ENCODE measurements around the gene NR6A1.

The NR6A1 gene

DNA sequence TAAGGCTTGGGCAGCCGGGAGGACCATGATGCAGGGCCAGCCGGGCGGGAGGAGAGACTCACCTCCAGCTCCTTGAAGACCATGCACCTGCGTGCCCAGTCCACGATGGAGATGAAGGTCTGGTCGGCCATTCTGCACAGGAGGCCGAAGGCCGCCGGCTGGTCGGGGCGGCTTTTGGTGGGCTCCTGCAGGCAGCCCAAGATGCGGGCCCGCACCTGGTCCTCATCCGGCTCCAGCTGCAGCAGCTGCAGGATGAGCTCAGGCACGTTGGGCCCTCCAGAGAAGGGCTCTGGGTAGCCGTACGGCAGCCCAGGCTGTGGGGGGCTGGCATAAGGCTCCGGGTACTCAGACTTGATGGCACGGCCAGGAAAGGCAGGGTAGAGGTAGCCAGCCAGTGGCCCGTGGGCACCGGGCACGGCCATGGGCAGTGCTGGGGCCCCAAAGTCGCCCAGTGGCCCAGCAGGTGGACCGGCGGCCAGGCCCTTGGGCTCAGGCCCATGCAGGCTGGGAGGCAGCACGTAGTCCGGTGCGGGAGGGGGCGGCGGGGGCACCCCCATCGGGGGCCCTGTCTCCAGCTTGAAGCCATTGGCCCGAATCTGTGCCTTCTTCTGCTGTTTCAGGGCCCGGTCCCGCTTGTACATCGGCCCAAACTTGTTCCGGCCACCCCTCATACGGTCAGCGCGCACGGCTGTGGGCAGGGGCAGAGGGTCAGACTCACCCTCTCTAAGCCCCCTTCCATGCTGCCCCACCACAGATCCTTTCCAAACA lies 270.9 kb downstream of the NR6A1 start:
- Histone ChIP-seq H2AFZ (ENCODE audit: low read depth, low read length) (no peak overlapping the region), H3K4me3 (ENCODE audit: low read length) (no peak overlapping the region), H3K9me3 (ENCODE audit: low read length) (no peaks in the 10 kb centered on the region), H3K4me1 (ENCODE audit: insufficient read depth, low read length) (peaks cover 3% of the 10 kb centered on the region), H3K36me3 (ENCODE audit: insufficient read depth, low read length) (no peaks in the 10 kb centered on the region), H3K27me3 (ENCODE audit: insufficient read depth, low read length) (peaks cover 91% of the 10 kb centered on the region)

GRCh38 chr9:124499216-124499615 lies 271.9 kb downstream of the NR6A1 start:
- H3K4me1 ChIP-seq (ENCODE audit: insufficient read depth, low read length) = peaks cover 3% of the 10 kb centered on the region
- no peaks in the 10 kb centered on the region for H3K9me3 ChIP-seq (ENCODE audit: low read length)
- H3K27me3 ChIP-seq (ENCODE audit: insufficient read depth, low read length) = peaks cover 95% of the 10 kb centered on the region
- H3K36me3 ChIP-seq (ENCODE audit: insufficient read depth, low read length) = no peaks in the 10 kb centered on the region
- no peak overlapping the region for H2AFZ ChIP-seq (ENCODE audit: low read depth, low read length)
- H3K4me3 ChIP-seq (ENCODE audit: low read length) = no peak overlapping the region

- no peaks in the 10 kb centered on the region for H3K36me3 ChIP-seq (ENCODE audit: insufficient read depth, low read length)
- peaks cover 95% of the 10 kb centered on the region for H3K27me3 ChIP-seq (ENCODE audit: insufficient read depth, low read length)
- H3K4me1 ChIP-seq (ENCODE audit: insufficient read depth, low read length) = peaks cover 3% of the 10 kb centered on the region
- no peak overlapping the region for H3K4me3 ChIP-seq (ENCODE audit: low read length)
- no peaks in the 10 kb centered on the region for H3K9me3 ChIP-seq (ENCODE audit: low read length)
- H2AFZ ChIP-seq (ENCODE audit: low read depth, low read length) = no peak overlapping the region
These were observed 272.5 kb downstream of the NR6A1 start for GRCh38 chr9:124498499-124499146.

DNA sequence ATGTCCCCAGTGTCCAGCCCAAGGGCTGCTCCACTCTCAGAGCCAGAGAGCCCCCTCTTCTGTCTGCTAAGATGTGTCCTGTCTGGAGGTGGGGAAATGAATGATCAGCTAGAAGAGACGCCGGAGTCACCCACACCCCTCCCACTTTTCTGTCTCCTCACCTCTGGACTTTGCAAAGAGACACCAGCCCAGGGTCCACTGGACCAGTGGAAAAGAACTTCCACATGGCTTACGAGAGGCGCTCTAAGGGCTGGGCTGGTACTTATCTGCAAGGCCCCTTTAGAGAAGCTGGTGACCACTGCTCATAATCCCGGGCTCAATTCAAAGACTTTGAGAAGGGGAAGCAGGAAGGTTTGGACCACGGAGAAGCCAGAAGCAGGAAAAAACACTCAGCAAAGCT lies 273.1 kb downstream of the NR6A1 start:
- Histone ChIP-seq H3K9me3 (ENCODE audit: low read length) (no peaks in the 10 kb centered on the region), H2AFZ (ENCODE audit: low read depth, low read length) (no peak overlapping the region), H3K27me3 (ENCODE audit: insufficient read depth, low read length) (peaks cover 95% of the 10 kb centered on the region), H3K4me3 (ENCODE audit: low read length) (no peak overlapping the region), H3K4me1 (ENCODE audit: insufficient read depth, low read length) (peaks cover 3% of the 10 kb centered on the region), H3K36me3 (ENCODE audit: insufficient read depth, low read length) (no peaks in the 10 kb centered on the region)

DNA sequence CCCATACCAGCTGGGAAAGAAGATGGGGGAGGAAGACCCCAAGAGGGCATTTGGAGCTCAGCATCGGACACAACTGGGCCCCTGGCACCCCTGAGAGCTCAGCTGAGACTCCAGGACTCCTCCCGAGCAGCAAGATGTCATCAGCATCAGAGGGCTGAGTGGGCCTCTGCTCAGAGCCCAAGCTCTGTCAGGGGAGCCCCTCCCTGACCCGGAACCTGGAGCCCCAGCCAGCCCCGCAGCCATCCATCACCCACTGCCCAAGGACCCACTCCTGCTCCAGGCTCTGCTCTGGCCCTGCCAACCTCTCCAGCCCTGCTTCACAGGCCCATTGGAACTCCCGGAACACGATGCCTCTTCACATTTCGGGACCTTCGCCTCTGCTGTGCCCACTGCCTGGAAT lies 273.7 kb downstream of the NR6A1 start:
- no peak overlapping the region for H3K4me3 ChIP-seq (ENCODE audit: low read length)
- H3K9me3 ChIP-seq (ENCODE audit: low read length) = no peaks in the 10 kb centered on the region
- no peaks in the 10 kb centered on the region for H3K36me3 ChIP-seq (ENCODE audit: insufficient read depth, low read length)
- peaks cover 3% of the 10 kb centered on the region for H3K4me1 ChIP-seq (ENCODE audit: insufficient read depth, low read length)
- H2AFZ ChIP-seq (ENCODE audit: low read depth, low read length) = no peak overlapping the region
- peaks cover 90% of the 10 kb centered on the region for H3K27me3 ChIP-seq (ENCODE audit: insufficient read depth, low read length)

DNA sequence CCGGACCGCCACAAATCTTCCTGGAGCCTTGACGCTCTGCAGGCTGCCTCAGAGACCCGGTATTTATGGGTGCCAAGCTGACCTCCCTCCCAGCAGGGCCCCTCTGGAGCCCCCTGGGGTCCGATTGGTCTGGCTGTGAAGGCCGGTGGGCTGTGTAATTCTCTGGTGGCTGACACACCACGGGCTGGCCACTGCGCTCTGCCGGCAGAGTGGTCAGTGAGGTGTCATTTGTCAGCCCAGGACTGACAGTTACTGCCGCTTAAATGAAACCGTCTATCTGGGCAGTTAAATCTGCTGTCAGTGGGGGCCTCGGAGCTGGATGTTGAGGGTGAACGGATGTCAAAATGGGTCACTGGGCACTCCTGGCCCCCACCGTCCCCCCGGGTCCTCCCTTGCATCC lies 274.6 kb downstream of the NR6A1 start:
- Histone ChIP-seq H3K27me3 (ENCODE audit: insufficient read depth, low read length) (peaks cover 86% of the 10 kb centered on the region), H3K4me1 (ENCODE audit: insufficient read depth, low read length) (peaks cover 3% of the 10 kb centered on the region), H3K9me3 (ENCODE audit: low read length) (no peaks in the 10 kb centered on the region), H3K36me3 (ENCODE audit: insufficient read depth, low read length) (no peaks in the 10 kb centered on the region), H3K4me3 (ENCODE audit: low read length) (no peak overlapping the region), H2AFZ (ENCODE audit: low read depth, low read length) (no peak overlapping the region)

- Histone ChIP-seq H2AFZ (ENCODE audit: low read depth, low read length) (no peak overlapping the region), H3K36me3 (ENCODE audit: insufficient read depth, low read length) (no peaks in the 10 kb centered on the region), H3K27me3 (ENCODE audit: insufficient read depth, low read length) (peaks cover 86% of the 10 kb centered on the region), H3K9me3 (ENCODE audit: low read length) (no peaks in the 10 kb centered on the region), H3K4me3 (ENCODE audit: low read length) (no peak overlapping the region), H3K4me1 (ENCODE audit: insufficient read depth, low read length) (peaks cover 3% of the 10 kb centered on the region)
These were observed 275.0 kb downstream of the NR6A1 start for GRCh38 chr9:124496075-124496449.

DNA sequence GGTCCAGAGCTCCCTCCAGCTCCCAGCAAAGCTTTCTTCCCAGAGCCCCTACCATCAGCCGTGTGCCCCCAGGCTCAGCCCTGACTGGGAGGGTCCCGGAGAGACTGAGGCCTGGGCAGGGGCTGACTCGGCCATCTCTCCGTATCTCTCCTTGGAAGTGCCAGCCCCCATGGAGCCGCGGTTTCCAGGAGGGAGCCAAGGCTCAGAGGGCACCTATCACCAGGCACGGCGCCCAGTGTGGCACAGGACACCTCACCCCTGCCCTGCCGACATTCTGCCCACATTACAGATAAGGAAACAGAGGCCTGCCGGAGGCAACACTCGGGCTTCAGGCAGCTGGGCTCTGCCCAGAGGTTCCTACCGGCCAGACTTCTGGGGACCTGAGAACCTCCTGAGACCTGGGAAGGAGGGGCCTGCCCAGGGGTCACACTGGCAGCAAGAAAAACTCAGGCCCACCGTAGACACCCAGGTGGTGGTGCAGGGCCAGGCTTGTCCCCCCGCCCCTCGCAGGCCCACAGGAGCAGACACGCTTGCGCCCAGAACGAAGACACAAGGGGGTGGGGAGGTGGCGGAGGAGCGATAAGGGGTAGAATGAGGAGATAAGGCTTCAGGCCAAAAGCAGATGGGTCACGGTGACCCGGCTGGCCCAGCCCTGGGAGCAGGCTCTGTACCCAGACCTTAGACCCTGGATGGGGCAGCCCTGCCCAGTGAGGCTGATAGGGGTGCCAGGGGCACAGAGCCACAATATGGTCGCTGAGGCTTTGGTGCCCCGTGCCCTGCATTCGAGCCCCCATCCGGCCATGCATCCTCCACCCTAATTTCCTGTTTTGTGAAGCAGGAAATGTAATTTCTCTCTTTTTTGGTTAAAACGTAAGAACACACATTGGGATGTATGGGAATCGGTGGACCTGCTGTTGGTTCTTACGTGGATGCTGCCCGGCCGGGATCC lies 275.7 kb downstream of the NR6A1 start:
- peaks cover 81% of the 10 kb centered on the region for H3K27me3 ChIP-seq (ENCODE audit: insufficient read depth, low read length)

GRCh38 chr9:124493794-124494479 lies 277.2 kb downstream of the NR6A1 start:
- H3K9me3 ChIP-seq (ENCODE audit: low read length) = no peaks in the 10 kb centered on the region
- H3K4me3 ChIP-seq (ENCODE audit: low read length) = no peak overlapping the region
- H3K4me1 ChIP-seq (ENCODE audit: insufficient read depth, low read length) = peaks cover 13% of the 10 kb centered on the region
- peaks cover 82% of the 10 kb centered on the region for H3K27me3 ChIP-seq (ENCODE audit: insufficient read depth, low read length)
- no peak overlapping the region for H2AFZ ChIP-seq (ENCODE audit: low read depth, low read length)
- no peaks in the 10 kb centered on the region for H3K36me3 ChIP-seq (ENCODE audit: insufficient read depth, low read length)

More for the DNA sequence above, 275.7 kb downstream of the NR6A1 start:
- H3K4me1 ChIP-seq (ENCODE audit: insufficient read depth, low read length) = peaks cover 3% of the 10 kb centered on the region
- no peaks in the 10 kb centered on the region for H3K9me3 ChIP-seq (ENCODE audit: low read length)
- no peak overlapping the region for H2AFZ ChIP-seq (ENCODE audit: low read depth, low read length)
- no peaks in the 10 kb centered on the region for H3K36me3 ChIP-seq (ENCODE audit: insufficient read depth, low read length)
- H3K4me3 ChIP-seq (ENCODE audit: low read length) = no peak overlapping the region

DNA sequence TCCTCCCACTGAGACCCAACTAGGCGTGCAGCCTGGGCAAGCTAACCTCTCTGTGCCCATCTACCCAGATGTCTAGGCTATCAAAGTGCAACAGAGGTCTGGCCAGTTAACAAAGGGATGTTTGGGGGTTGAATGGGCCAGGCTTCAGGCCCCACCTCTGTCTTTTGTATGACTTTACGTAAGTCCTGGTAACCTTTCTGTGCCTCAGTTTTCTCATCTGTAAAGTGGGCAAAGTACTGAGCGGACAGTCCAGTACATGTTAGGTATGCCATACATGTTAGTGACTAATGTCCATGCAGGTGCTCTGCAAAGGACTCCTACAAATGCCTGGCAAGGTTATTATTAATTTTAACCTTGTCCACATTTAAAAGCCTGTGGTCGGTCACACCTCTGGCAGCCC lies 277.9 kb downstream of the NR6A1 start:
- Histone ChIP-seq H3K27me3 (ENCODE audit: insufficient read depth, low read length) (peaks cover 79% of the 10 kb centered on the region), H3K9me3 (ENCODE audit: low read length) (no peaks in the 10 kb centered on the region), H3K4me1 (ENCODE audit: insufficient read depth, low read length) (peaks cover 13% of the 10 kb centered on the region)

DNA sequence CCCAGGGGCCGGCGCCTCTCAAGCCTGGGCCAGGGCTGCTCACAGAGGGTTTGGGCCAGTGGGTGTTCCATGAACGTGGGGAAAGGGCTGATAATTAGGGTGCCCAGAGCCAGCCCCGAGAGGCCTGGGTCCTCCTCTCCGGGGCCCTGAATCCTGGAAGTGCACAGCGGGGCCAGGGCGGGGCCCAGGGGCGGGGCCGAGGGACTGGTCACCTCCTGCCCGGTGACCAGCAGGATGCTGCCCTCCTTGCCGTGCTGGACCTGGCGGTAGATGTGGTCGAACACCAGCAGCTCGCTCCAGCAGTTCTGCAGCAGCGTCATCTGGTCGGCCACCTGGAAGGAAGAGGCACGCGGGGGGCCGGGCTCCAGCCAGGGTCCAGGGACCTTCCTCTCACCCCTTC lies 278.3 kb downstream of the NR6A1 start:
- Histone ChIP-seq H3K9me3 (ENCODE audit: low read length) (no peaks in the 10 kb centered on the region), H2AFZ (ENCODE audit: low read depth, low read length) (no peak overlapping the region), H3K4me1 (ENCODE audit: insufficient read depth, low read length) (peaks cover 14% of the 10 kb centered on the region), H3K4me3 (ENCODE audit: low read length) (no peak overlapping the region), H3K36me3 (ENCODE audit: insufficient read depth, low read length) (no peaks in the 10 kb centered on the region), H3K27me3 (ENCODE audit: insufficient read depth, low read length) (peaks cover 77% of the 10 kb centered on the region)

More for the DNA sequence above, 277.9 kb downstream of the NR6A1 start:
- Histone ChIP-seq H2AFZ (ENCODE audit: low read depth, low read length) (no peak overlapping the region), H3K4me3 (ENCODE audit: low read length) (no peak overlapping the region), H3K36me3 (ENCODE audit: insufficient read depth, low read length) (no peaks in the 10 kb centered on the region)

GRCh38 chr9:124491049-124491975 lies 279.8 kb downstream of the NR6A1 start:
- Histone ChIP-seq H2AFZ (ENCODE audit: low read depth, low read length) (no peak overlapping the region), H3K4me3 (ENCODE audit: low read length) (no peak overlapping the region), H3K4me1 (ENCODE audit: insufficient read depth, low read length) (peaks cover 28% of the 10 kb centered on the region), H3K9me3 (ENCODE audit: low read length) (no peaks in the 10 kb centered on the region), H3K36me3 (ENCODE audit: insufficient read depth, low read length) (no peaks in the 10 kb centered on the region), H3K27me3 (ENCODE audit: insufficient read depth, low read length) (peaks cover 62% of the 10 kb centered on the region)
